ENCODE data around the gene SETD7. TPM values are rescaled to one million over a fixed set of nuclear protein-coding genes. Genes with fewer than 3 reads are reported as not detected.

The SETD7 gene
- total RNA-seq, 1 donor = 99.5 TPM

DNA sequence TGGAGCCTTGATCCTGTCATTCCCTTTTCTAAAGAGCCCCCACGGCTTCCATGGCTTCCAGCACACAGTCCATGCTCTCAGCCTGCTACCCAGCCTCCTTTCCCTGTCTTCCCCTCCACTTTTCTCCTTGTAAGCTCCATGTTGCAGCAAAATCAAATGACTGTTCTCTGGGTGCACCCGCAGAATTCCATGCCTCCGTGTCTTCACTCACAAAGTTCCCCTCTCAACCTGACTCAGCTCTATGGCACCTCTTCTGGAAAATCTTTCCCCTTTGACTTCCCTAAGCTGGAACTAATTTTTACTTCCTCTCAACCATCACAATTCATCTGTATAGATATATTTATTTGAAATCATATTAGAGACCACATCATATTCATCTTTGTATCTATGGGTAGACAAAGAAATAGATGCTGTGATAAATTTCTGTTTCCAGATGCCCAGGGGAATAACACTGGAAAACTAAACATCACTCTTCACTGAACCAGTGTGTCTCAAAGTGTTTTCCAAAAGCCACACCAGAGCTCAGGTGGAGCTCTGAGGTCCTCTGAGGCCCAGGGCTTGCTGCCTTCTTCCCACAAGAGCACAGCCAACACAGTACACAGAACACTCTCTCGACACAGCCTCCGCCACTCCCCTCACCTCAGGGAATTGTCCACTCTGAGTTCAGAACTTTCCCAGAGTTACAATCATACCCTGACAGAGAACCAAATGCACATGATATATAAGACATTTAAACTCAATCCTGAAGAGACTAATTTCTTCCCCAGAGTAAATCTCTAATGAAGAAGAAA, 3.3 kb downstream of the SETD7 start:
- Histone ChIP-seq H2AFZ (ENCODE audit: low read length) (no peak overlapping the region), H3K4me1 (ENCODE audit: insufficient read depth, low read length) (peaks cover 32% of the 10 kb centered on the region), H3K79me2 (ENCODE audit: insufficient read depth, low read length) (peaks cover 79% of the 10 kb centered on the region), H3K4me2 (ENCODE audit: insufficient read depth, low read length) (peak overlapping the region; percentile 64), H3K27me3 (ENCODE audit: insufficient read depth, low read length) (peaks cover 8% of the 10 kb centered on the region), H3K36me3 (ENCODE audit: insufficient read depth, low read length) (no peaks in the 10 kb centered on the region), H3K9me3 (ENCODE audit: low read depth, low read length) (no peaks in the 10 kb centered on the region), H3K27ac (ENCODE audit: low read depth, low read length) (peak overlapping the region; percentile 56), H3K4me3 (ENCODE audit: insufficient read depth, low read length) (peak overlapping the region; percentile 26), H4K20me1 (ENCODE audit: insufficient read depth, low read length) (peaks cover 51% of the 10 kb centered on the region)
- DNase-seq (ENCODE audit: insufficient read length, low spot score, missing footprints) = no peak
- TF ChIP-seq CTCF (IDR thresholded peaks at IDR 0.05; ENCODE audit: extremely low read depth, low read depth, low read length) = no peak

GRCh38 chr4:139550724-139551429, 5.1 kb downstream of the SETD7 start:
- no peak overlapping the region for H3K4me2 ChIP-seq (ENCODE audit: insufficient read depth, low read length)
- no peak overlapping the region for H3K27ac ChIP-seq (ENCODE audit: low read depth, low read length)
- peaks cover 28% of the 10 kb centered on the region for H3K4me1 ChIP-seq (ENCODE audit: insufficient read depth, low read length)
- H3K4me3 ChIP-seq (ENCODE audit: insufficient read depth, low read length) = no peak overlapping the region
- peaks cover 97% of the 10 kb centered on the region for H3K79me2 ChIP-seq (ENCODE audit: insufficient read depth, low read length)
- H2AFZ ChIP-seq (ENCODE audit: low read length) = no peak overlapping the region
- no peak for DNase-seq (ENCODE audit: insufficient read length, low spot score, missing footprints)
- peaks cover 8% of the 10 kb centered on the region for H3K36me3 ChIP-seq (ENCODE audit: insufficient read depth, low read length)
- H4K20me1 ChIP-seq (ENCODE audit: insufficient read depth, low read length) = peaks cover 65% of the 10 kb centered on the region
- no peaks in the 10 kb centered on the region for H3K9me3 ChIP-seq (ENCODE audit: low read depth, low read length)
- TF ChIP-seq CTCF (IDR thresholded peaks at IDR 0.05; ENCODE audit: extremely low read depth, low read depth, low read length) = no peak
- no peaks in the 10 kb centered on the region for H3K27me3 ChIP-seq (ENCODE audit: insufficient read depth, low read length)

DNA sequence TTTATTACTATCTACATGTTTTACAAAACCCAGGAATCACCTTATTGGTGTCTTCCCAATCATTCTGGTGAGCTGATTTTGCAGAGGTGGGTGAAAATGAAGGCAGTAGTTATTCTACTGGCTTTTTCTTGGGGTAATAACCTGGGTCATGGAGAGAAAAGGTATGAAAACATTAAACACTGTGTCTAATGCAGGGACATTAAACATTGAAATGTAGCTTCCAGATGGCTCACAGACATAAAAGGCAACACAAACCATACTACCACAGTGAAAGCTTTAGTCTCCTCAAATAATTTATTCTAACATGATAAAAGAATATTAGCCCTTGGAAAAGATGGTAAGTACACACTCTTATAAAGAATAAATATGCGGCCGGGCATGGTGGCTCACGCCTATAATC, 8.0 kb downstream of the SETD7 start:
- H3K36me3 ChIP-seq (ENCODE audit: insufficient read depth, low read length) = peaks cover 21% of the 10 kb centered on the region
- no peaks in the 10 kb centered on the region for H3K27me3 ChIP-seq (ENCODE audit: insufficient read depth, low read length)
- H3K4me1 ChIP-seq (ENCODE audit: insufficient read depth, low read length) = peaks cover 14% of the 10 kb centered on the region
- no peak overlapping the region for H3K4me3 ChIP-seq (ENCODE audit: insufficient read depth, low read length)
- no peak for TF ChIP-seq CTCF (IDR thresholded peaks at IDR 0.05; ENCODE audit: extremely low read depth, low read depth, low read length)
- H3K79me2 ChIP-seq (ENCODE audit: insufficient read depth, low read length) = peaks cover 92% of the 10 kb centered on the region
- peaks cover 66% of the 10 kb centered on the region for H4K20me1 ChIP-seq (ENCODE audit: insufficient read depth, low read length)
- DNase-seq (ENCODE audit: insufficient read length, low spot score, missing footprints) = no peak
- no peak overlapping the region for H2AFZ ChIP-seq (ENCODE audit: low read length)
- no peak overlapping the region for H3K27ac ChIP-seq (ENCODE audit: low read depth, low read length)
- no peak overlapping the region for H3K4me2 ChIP-seq (ENCODE audit: insufficient read depth, low read length)
- no peaks in the 10 kb centered on the region for H3K9me3 ChIP-seq (ENCODE audit: low read depth, low read length)

DNA sequence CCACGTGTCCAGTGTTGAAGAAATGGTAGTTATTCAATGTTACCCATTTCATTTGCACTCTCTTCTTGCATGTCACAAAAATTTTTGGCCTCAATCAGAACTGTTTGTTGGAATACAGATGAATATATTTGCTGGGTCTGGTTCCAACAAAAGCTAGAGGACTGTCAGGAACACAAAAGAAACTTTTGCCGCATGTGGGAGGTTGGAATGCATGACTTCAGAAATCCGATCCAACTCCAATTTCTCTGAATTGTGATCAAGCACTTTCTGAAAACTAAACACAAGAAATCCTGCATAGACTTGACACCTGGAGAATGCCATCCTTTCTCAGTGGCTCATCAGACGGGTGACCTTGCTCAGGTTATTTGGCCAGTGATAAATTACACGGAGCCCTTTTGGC, 15.4 kb downstream of the SETD7 start:
- peak overlapping the region; percentile 5 for H3K4me2 ChIP-seq (ENCODE audit: insufficient read depth, low read length)

More for the DNA sequence above, 15.4 kb downstream of the SETD7 start:
- Histone ChIP-seq H3K79me2 (ENCODE audit: insufficient read depth, low read length) (peaks cover 77% of the 10 kb centered on the region), H3K4me1 (ENCODE audit: insufficient read depth, low read length) (peaks cover 17% of the 10 kb centered on the region), H3K27ac (ENCODE audit: low read depth, low read length) (no peak overlapping the region), H3K9me3 (ENCODE audit: low read depth, low read length) (no peaks in the 10 kb centered on the region), H3K4me3 (ENCODE audit: insufficient read depth, low read length) (no peak overlapping the region), H4K20me1 (ENCODE audit: insufficient read depth, low read length) (peaks cover 22% of the 10 kb centered on the region), H3K36me3 (ENCODE audit: insufficient read depth, low read length) (peaks cover 11% of the 10 kb centered on the region), H3K27me3 (ENCODE audit: insufficient read depth, low read length) (no peaks in the 10 kb centered on the region), H2AFZ (ENCODE audit: low read length) (no peak overlapping the region)
- no peak for TF ChIP-seq CTCF (IDR thresholded peaks at IDR 0.05; ENCODE audit: extremely low read depth, low read depth, low read length)
- no peak for DNase-seq (ENCODE audit: insufficient read length, low spot score, missing footprints)

Data from osteoblast (primary cell).